ENCODE data around the gene RANBP17.
A peak's percentile ranks its signal among the peaks of the same experiment; 100 is the strongest.

The RANBP17 gene

GRCh38 chr5:170861917-170862766 lies at the start of gene RANBP17:
Gene RANBP17, plus strand, starts transcription at chr5:170862018.
- POLR2A ChIA-PET, result no interaction called here
- DNase-seq (ENCODE audit: extremely low spot score), result peak; percentile 72
- CTCF ChIA-PET, result interaction anchor here (0.6 kb wide), 1 partner anchor 1403 kb away, joined by 5 read pairs; no protein-coding TSS in a partner anchor
- TF ChIP-seq SUZ12 (IDR thresholded peaks at IDR 0.05) (no peak), L3MBTL2 (conservative IDR thresholded peaks at IDR 0.05) (peak; percentile 94)

DNA sequence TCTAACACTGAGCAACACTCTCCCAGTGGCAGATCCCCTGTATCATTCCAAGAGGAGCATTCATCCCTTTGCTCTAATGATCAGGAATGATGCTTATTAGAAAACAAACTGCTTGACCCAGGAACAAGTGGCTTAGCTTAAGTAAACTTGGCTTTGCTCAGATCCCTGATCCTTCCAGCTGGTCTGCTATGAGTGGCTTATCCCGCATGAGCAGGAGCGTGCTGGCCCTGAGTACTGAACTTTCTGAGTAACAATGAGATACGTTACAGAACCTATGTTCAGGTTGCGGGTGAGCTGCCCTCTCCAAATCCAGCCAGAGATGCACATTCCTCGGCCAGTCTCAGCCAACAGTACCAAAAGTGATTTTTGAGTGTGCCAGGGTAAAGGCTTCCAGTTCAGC lies 48.6 kb upstream of the RANBP17 start:
- ChIA-PET POLR2A (no interaction called here), CTCF (no interaction called here)
- DNase-seq (ENCODE audit: extremely low spot score), result no peak

DNA sequence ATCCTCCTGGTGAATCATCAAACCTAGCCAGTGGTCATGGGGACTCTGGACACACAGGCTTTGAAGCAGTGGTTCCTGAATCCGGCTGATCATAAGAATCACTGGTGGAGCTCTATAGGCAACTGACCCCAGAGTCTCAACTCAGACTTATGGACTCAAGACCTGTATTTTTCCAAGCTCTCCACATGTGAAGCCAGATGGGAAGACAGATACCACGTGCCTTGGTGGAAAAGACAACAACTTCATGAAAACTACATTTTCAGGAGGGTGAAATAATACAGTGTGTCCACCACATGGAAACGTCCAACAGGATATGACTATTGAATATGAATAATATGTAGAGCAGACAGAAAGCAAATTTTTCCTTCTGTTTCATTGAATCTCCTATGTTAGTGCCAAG lies 44.6 kb upstream of the RANBP17 start:
- ChIA-PET POLR2A (no interaction called here), CTCF (no interaction called here)
- DNase-seq (ENCODE audit: extremely low spot score), result no peak
- no peak for TF ChIP-seq LEF1 (IDR thresholded peaks at IDR 0.05; ENCODE audit: borderline replicate concordance)
- TF ChIP-seq PKNOX1 (IDR thresholded peaks at IDR 0.05), result no peak
- TF ChIP-seq SP1 (IDR thresholded peaks at IDR 0.05), result no peak
- TF ChIP-seq FOXM1 (IDR thresholded peaks at IDR 0.05; ENCODE audit: borderline replicate concordance), result no peak
- no peak for TF ChIP-seq FOXA1 (IDR thresholded peaks at IDR 0.05)

More for the DNA sequence above, 48.6 kb upstream of the RANBP17 start:
- TF ChIP-seq SP1 (IDR thresholded peaks at IDR 0.05) (no peak), BHLHE40 (IDR thresholded peaks at IDR 0.05; ENCODE audit: borderline replicate concordance) (no peak), FOXA1 (IDR thresholded peaks at IDR 0.05) (no peak), CTBP1 (IDR thresholded peaks at IDR 0.05; ENCODE audit: borderline replicate concordance) (no peak), FOXM1 (IDR thresholded peaks at IDR 0.05; ENCODE audit: borderline replicate concordance) (no peak), NFRKB (IDR thresholded peaks at IDR 0.05) (no peak), TARDBP (IDR thresholded peaks at IDR 0.05) (no peak), SUZ12 (IDR thresholded peaks at IDR 0.05) (no peak), ARNT (IDR thresholded peaks at IDR 0.05) (no peak), PKNOX1 (IDR thresholded peaks at IDR 0.05) (no peak), LEF1 (IDR thresholded peaks at IDR 0.05; ENCODE audit: borderline replicate concordance) (no peak), ZNF384 (IDR thresholded peaks at IDR 0.05) (no peak), ELF4 (IDR thresholded peaks at IDR 0.05) (no peak), L3MBTL2 (conservative IDR thresholded peaks at IDR 0.05) (no peak)

GRCh38 chr5:170818232-170818631 lies 43.6 kb upstream of the RANBP17 start:
- ChIA-PET POLR2A (no interaction called here), CTCF (no interaction called here)
- no peak for TF ChIP-seq ARNT (IDR thresholded peaks at IDR 0.05)
- DNase-seq (ENCODE audit: extremely low spot score), result no peak

DNA sequence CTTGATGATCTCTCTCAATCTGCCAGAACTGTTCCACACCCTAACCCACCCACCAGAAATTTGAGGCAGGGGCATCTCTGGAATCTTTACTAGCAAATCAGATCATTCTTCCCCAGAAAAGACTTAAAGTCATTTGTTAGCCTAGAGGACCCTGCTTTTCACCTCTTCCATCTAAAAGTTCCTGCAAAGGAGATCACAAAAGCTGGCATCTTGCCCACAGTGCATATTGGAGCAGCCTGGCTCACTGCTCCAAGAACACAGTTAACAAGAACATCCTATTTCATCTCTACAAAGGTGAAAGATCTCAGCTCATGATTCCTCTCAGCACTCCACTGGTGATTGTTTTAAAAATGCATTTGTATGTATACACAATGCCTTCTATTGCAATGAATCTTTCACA lies 42.0 kb upstream of the RANBP17 start:
- TF ChIP-seq FOXK2 (IDR thresholded peaks at IDR 0.05) (no peak), SUZ12 (IDR thresholded peaks at IDR 0.05) (no peak), ZNF384 (IDR thresholded peaks at IDR 0.05) (no peak), CTBP1 (IDR thresholded peaks at IDR 0.05; ENCODE audit: borderline replicate concordance) (no peak), BHLHE40 (IDR thresholded peaks at IDR 0.05; ENCODE audit: borderline replicate concordance) (no peak), ELF4 (IDR thresholded peaks at IDR 0.05) (no peak), ARNT (IDR thresholded peaks at IDR 0.05) (no peak), SP1 (IDR thresholded peaks at IDR 0.05) (no peak), TARDBP (IDR thresholded peaks at IDR 0.05) (no peak), FOXM1 (IDR thresholded peaks at IDR 0.05; ENCODE audit: borderline replicate concordance) (no peak), L3MBTL2 (conservative IDR thresholded peaks at IDR 0.05) (no peak), LEF1 (IDR thresholded peaks at IDR 0.05; ENCODE audit: borderline replicate concordance) (no peak), NFRKB (IDR thresholded peaks at IDR 0.05) (no peak), FOXA1 (IDR thresholded peaks at IDR 0.05) (no peak), PKNOX1 (IDR thresholded peaks at IDR 0.05) (no peak), HDGF (IDR thresholded peaks at IDR 0.05; ENCODE audit: borderline replicate concordance) (no peak)
- ChIA-PET CTCF (no interaction called here), POLR2A (no interaction called here)
- DNase-seq (ENCODE audit: extremely low spot score), result no peak

DNA sequence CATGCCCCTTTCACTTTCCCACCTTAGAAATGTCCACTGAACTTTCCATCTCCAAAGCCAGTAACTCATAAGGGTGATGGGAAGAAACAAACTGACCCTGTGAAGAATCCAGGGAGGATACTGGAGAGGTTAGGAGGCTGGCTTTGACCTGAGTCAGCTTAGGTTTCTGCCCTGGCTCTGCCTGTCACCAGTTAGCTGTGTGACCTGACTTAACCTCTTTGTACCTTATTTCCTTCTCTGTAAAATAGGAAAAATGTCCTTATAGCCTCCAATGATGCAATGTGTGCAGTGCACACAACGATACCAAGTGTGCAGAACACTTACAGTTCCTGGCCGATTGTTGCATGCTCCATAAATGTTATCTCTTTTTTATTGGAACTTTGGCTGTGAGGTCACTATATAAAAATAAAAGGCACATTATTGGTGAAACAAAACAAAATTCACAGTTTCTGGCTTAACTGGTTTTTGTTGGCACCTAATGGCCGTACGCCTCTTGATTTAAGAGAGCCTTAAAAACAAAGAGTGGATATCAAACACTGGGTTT lies 40.5 kb upstream of the RANBP17 start:
- ChIA-PET CTCF (no interaction called here), POLR2A (no interaction called here)
- TF ChIP-seq SUZ12 (IDR thresholded peaks at IDR 0.05) (no peak), SP1 (IDR thresholded peaks at IDR 0.05) (no peak), L3MBTL2 (conservative IDR thresholded peaks at IDR 0.05) (no peak), HDGF (IDR thresholded peaks at IDR 0.05; ENCODE audit: borderline replicate concordance) (no peak), TARDBP (IDR thresholded peaks at IDR 0.05) (no peak), NFRKB (IDR thresholded peaks at IDR 0.05) (no peak), CTBP1 (IDR thresholded peaks at IDR 0.05; ENCODE audit: borderline replicate concordance) (no peak), ELF4 (IDR thresholded peaks at IDR 0.05) (no peak), PKNOX1 (IDR thresholded peaks at IDR 0.05) (no peak), FOXA1 (IDR thresholded peaks at IDR 0.05) (no peak), BHLHE40 (IDR thresholded peaks at IDR 0.05; ENCODE audit: borderline replicate concordance) (no peak), ZNF384 (IDR thresholded peaks at IDR 0.05) (no peak), LEF1 (IDR thresholded peaks at IDR 0.05; ENCODE audit: borderline replicate concordance) (no peak)
- no peak for DNase-seq (ENCODE audit: extremely low spot score)

All from HEK293T (cell line).